Measurements from ENCODE around the gene PXN.

DNA sequence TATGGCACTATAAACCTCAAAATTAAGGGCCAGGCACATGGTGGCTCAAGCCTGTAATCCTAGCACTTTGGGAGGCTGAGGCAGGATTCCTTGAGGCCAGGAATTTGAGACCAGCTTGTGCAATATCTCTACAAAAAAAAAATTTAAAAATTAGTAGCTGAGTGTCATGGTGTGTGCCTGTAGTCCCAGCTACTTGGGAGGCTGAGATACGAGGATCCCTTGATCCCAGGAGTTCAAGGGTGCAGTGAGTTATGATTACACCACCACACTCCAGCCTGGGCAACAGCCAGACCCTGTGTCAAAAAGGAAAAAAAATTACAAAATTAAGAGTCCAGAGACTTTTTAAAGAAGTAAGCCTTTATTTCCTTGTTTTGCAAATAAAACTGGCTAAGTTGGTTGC lies 69.2 kb downstream of the PXN start:
- TF ChIP-seq GATA2 (IDR thresholded peaks at IDR 0.05; ENCODE audit: low read depth, low read length) (no peak), GATA3 (IDR thresholded peaks at IDR 0.05; ENCODE audit: low read depth, low read length) (no peak)

All from SH-SY5Y (cell line).